Endodermal cell (in vitro differentiated cells): ENCODE results near the gene FRMPD2. TPM values are rescaled to one million over a fixed set of nuclear protein-coding genes. Genes with fewer than 3 reads are reported as not detected.

Experiments
- DNase-seq: peaks from one replicate; pipeline ENCODE4 v3.0.0-alpha.2; 2017
- H3K27ac ChIP-seq: 2 replicates; pipeline ENCODE4 v1.5.1; 2013; ENCODE audit warnings: mild to moderate bottlenecking, low read depth, low read length, moderate library complexity
- H3K27me3 ChIP-seq: 2 replicates; pipeline ENCODE4 v1.6.1; 2013; ENCODE audit warnings: mild to moderate bottlenecking, low read length, moderate library complexity; ENCODE audit not compliant: insufficient read depth, control insufficient read depth, poor library complexity, severe bottlenecking
- H3K36me3 ChIP-seq: 2 replicates; pipeline ENCODE4 v1.7.0; 2013; ENCODE audit warnings: mild to moderate bottlenecking, low read length, moderate library complexity; ENCODE audit not compliant: control insufficient read depth, insufficient read depth
- H3K4me1 ChIP-seq: one replicate; pipeline ENCODE4 v1.7.0; 2013; ENCODE audit warnings: low read length; ENCODE audit not compliant: control insufficient read depth, insufficient read depth
- H3K4me3 ChIP-seq: 2 replicates; pipeline ENCODE4 v1.5.1; 2013; ENCODE audit warnings: mild to moderate bottlenecking, low read length, moderate library complexity
- H3K9ac ChIP-seq: 2 replicates; pipeline ENCODE4 v1.6.1; 2013; ENCODE audit warnings: mild to moderate bottlenecking, low read length, moderate library complexity; ENCODE audit not compliant: poor library complexity, severe bottlenecking; ENCODE audit errors: extremely low read depth
- H3K9me3 ChIP-seq: 2 replicates; pipeline ENCODE4 v1.6.1; 2013; ENCODE audit warnings: mild to moderate bottlenecking, low read length, moderate library complexity; ENCODE audit not compliant: control insufficient read depth
- H3K27ac Mint-ChIP-seq: 2 replicates; pipeline ENCODE4 v1.8.0; 2020; ENCODE audit warnings: mixed read lengths
- H3K27me3 Mint-ChIP-seq: 2 replicates; pipeline ENCODE4 v1.8.0; 2021; ENCODE audit warnings: mild to moderate bottlenecking, mixed read lengths; ENCODE audit not compliant: insufficient read depth
- H3K36me3 Mint-ChIP-seq: 2 replicates; pipeline ENCODE4 v1.8.0; 2020; ENCODE audit warnings: low read depth, mixed read lengths
- H3K4me1 Mint-ChIP-seq: 2 replicates; pipeline ENCODE4 v1.8.0; 2020; ENCODE audit warnings: mixed read lengths
- H3K4me3 Mint-ChIP-seq: 2 replicates; pipeline ENCODE4 v1.8.0; 2020; ENCODE audit warnings: mild to moderate bottlenecking, moderate library complexity, mixed read lengths
- H3K9me3 Mint-ChIP-seq: 2 replicates; pipeline ENCODE4 v1.8.0; 2020; ENCODE audit warnings: mild to moderate bottlenecking, mixed read lengths
- WGBS, 2 experiments: methylation state at CpG; one replicate each; pipeline versions ENCODE4 v1.1.5 to v1.1.7; 2013; ENCODE audit warnings: missing lambda C conversion rate in 2 of 2, mixed read lengths in 1 of 2; ENCODE audit not compliant: insufficient coverage in 1 of 2, insufficient read length in 1 of 2; 5-methylcytosine and 5-hydroxymethylcytosine counted together
- total RNA-seq, 2 donors: library from RNA; stranded (reverse); fragmentation: NEBNext Ultra II Directional in 1 of 2; extraction: Animal tissue kit (Norgen Biotek cat#: 25700) in 1 of 2; gene quantifications; 2 replicates in 1 of 2; 3 replicates in 1 of 2; pipeline ENCODE4 v1.2.1, GENCODE V29; 2021
- TF ChIP-seq, protein P1 (sequence below): fragments of 200-600 bp; sonication (generic); conservative IDR thresholded peaks from 2 replicates; pipeline ENCODE4 v1.5.0; 2021; ENCODE audit warnings: antibody characterized with exemption, mild to moderate bottlenecking

Gene FRMPD2
- total RNA-seq, 2 donors from 2014 or later: 0.44 to 1.5 TPM

GRCh38 chr10:48211777-48212176, 62.7 kb downstream of the FRMPD2 start:
- Histone ChIP-seq H3K4me1 (no peaks in the 10 kb centered on the region), H3K36me3 (no peaks in the 10 kb centered on the region), H3K27me3 (peaks cover 51% of the 10 kb centered on the region), H3K27ac (no peak overlapping the region), H3K9ac (no peak overlapping the region), H3K9me3 (no peaks in the 10 kb centered on the region), H3K4me3 (no peak overlapping the region)
- no peaks in the 10 kb centered on the region for H3K9me3 Mint-ChIP-seq
- H3K36me3 Mint-ChIP-seq: no peaks in the 10 kb centered on the region
- H3K4me3 Mint-ChIP-seq: no peak overlapping the region
- TF ChIP-seq, protein P1, sequence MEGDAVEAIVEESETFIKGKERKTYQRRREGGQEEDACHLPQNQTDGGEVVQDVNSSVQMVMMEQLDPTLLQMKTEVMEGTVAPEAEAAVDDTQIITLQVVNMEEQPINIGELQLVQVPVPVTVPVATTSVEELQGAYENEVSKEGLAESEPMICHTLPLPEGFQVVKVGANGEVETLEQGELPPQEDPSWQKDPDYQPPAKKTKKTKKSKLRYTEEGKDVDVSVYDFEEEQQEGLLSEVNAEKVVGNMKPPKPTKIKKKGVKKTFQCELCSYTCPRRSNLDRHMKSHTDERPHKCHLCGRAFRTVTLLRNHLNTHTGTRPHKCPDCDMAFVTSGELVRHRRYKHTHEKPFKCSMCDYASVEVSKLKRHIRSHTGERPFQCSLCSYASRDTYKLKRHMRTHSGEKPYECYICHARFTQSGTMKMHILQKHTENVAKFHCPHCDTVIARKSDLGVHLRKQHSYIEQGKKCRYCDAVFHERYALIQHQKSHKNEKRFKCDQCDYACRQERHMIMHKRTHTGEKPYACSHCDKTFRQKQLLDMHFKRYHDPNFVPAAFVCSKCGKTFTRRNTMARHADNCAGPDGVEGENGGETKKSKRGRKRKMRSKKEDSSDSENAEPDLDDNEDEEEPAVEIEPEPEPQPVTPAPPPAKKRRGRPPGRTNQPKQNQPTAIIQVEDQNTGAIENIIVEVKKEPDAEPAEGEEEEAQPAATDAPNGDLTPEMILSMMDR: no peak
- DNase-seq: no peak
- H3K27ac Mint-ChIP-seq: no peak overlapping the region
- 93 to 97% methylated on average over 5 to 7 of the region's 7 CpGs for WGBS, 2 experiments
- no peaks in the 10 kb centered on the region for H3K4me1 Mint-ChIP-seq
- H3K27me3 Mint-ChIP-seq: peaks cover 60% of the 10 kb centered on the region

DNA sequence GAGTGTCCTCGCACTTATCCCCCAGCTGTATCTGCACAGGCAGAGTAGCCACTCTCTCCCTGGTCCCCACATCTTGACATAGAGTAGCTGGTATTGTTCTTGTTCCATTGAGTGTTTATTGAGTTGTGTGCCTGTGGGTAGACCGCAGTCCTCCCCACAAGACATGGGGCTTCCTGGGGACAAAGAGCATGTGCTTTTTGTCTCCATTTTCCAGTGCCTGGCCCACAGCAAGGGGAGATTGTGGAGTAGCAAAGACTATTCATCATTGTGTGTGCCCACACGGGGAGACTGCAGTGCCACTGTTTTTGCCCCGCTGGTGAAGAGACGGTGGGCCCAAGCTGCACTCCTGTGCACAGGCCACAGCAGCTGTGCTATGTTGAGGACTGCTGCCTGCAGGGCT, 63.5 kb downstream of the FRMPD2 start:
- no peak overlapping the region for H3K9ac ChIP-seq
- H3K27ac ChIP-seq: no peak overlapping the region
- Mint-ChIP-seq H3K9me3 (no peaks in the 10 kb centered on the region), H3K36me3 (no peaks in the 10 kb centered on the region), H3K4me3 (no peak overlapping the region), H3K4me1 (no peaks in the 10 kb centered on the region), H3K27me3 (peaks cover 68% of the 10 kb centered on the region), H3K27ac (no peak overlapping the region)
- H3K36me3 ChIP-seq: no peaks in the 10 kb centered on the region
- H3K27me3 ChIP-seq: peaks cover 59% of the 10 kb centered on the region
- TF ChIP-seq, protein P1: no peak
- H3K9me3 ChIP-seq: no peaks in the 10 kb centered on the region
- H3K4me3 ChIP-seq: no peak overlapping the region
- 92 to 93% methylated on average over 3 to 5 of the region's 5 CpGs for WGBS, 2 experiments
- no peaks in the 10 kb centered on the region for H3K4me1 ChIP-seq
- no peak for DNase-seq

DNA sequence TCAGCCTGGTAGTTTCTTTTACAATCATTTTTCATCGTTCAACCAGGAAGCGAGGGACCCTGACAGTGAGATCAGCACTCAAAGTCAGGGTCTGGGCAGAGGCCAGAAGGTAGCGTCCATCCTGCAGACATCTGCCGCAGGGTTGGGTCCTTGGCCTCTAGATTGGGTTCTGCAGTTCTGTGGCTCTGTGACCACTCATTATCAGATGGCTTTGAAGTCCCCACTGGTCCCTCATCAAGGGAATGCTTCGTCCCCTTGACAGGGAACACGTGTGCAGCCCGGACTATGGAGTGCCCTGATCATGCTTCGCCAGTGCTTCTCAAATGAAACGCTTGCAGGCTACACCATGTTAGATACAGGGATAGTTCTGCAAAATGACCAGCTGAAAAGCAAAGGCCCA, 64.1 kb downstream of the FRMPD2 start:
- Histone ChIP-seq H3K9ac (no peak overlapping the region), H3K36me3 (no peaks in the 10 kb centered on the region), H3K9me3 (no peaks in the 10 kb centered on the region), H3K27me3 (peaks cover 65% of the 10 kb centered on the region), H3K4me3 (no peak overlapping the region), H3K4me1 (no peaks in the 10 kb centered on the region), H3K27ac (no peak overlapping the region)
- DNase-seq: no peak
- TF ChIP-seq, protein P1: no peak
- Mint-ChIP-seq H3K27me3 (peaks cover 70% of the 10 kb centered on the region), H3K4me1 (no peaks in the 10 kb centered on the region), H3K4me3 (no peak overlapping the region), H3K9me3 (no peaks in the 10 kb centered on the region), H3K36me3 (no peaks in the 10 kb centered on the region), H3K27ac (no peak overlapping the region)
- WGBS, 2 experiments: 92 to 100% methylated on average over 6 to 9 of the region's 9 CpGs
